Upper lobe of left lung (tissue), 6 donors: ENCODE results near the gene EXD3. TPM values are rescaled to one million over a fixed set of nuclear protein-coding genes. Genes with fewer than 3 reads are reported as not detected.
A peak's percentile ranks its signal among the peaks of the same experiment; 100 is the strongest.
"Not testable (repeated sequence)": the region's sequence is repeated elsewhere in the genome, so short reads cannot be mapped to it uniquely, and the experiment has no call there.

ENCODE experiments used
- ATAC-seq, 2 donors: fragments of 200-7000 bp; cut with Tn5 transposase; one replicate each; pipeline ENCODE4 v1.9.1; 2022; ENCODE audit warnings: mild to moderate bottlenecking in 2 of 2, moderate library complexity in 2 of 2; ENCODE audit not compliant: low FRiP score in 2 of 2
- DNase-seq, 2 donors: peaks; one replicate each; pipeline ENCODE4 v3.0.0-alpha.2; 2019 to 2020
- H3K27ac ChIP-seq, 4 donors: fragments of 200-600 bp; sonication (generic); one replicate each; pipeline ENCODE4 v1.5.1; 2016 to 2019
- H3K27me3 ChIP-seq, 4 donors: fragments of 200-600 bp; sonication (generic); one replicate each; pipeline ENCODE4 v1.5.1; 2017 to 2019
- H3K36me3 ChIP-seq, 4 donors: fragments of 200-600 bp; sonication (generic); one replicate each; pipeline ENCODE4 v1.5.1; 2016 to 2019
- H3K4me1 ChIP-seq, 4 donors: fragments of 200-600 bp; sonication (generic); one replicate each; pipeline ENCODE4 v1.5.1; 2018 to 2019
- H3K4me3 ChIP-seq, 4 donors: fragments of 200-600 bp; sonication (generic); one replicate each; pipeline ENCODE4 v1.5.1; 2017 to 2019; ENCODE audit warnings: mild to moderate bottlenecking in 2 of 4, moderate library complexity in 1 of 4
- H3K9me3 ChIP-seq, 4 donors: fragments of 200-600 bp; sonication (generic); one replicate each; pipeline ENCODE4 v1.5.1; 2018 to 2019
- CTCF ChIP-seq, 6 experiments: fragments of 450-650 bp in 4 of 6; fragments of 200-600 bp in 2 of 6; sonication (generic) in 2 of 6; IDR thresholded peaks; one replicate each; pipeline ENCODE4 v1.5.1; 2016 to 2019; ENCODE audit warnings: antibody characterized with exemption in 6 of 6
- EP300 ChIP-seq, 4 donors: sonication (generic); formaldehyde crosslinking; IDR thresholded peaks; one replicate each; pipeline ENCODE4 v1.5.1; 2017; ENCODE audit warnings: antibody characterized with exemption in 4 of 4, control low read depth in 2 of 4
- POLR2A ChIP-seq, 4 donors: fragments of 450-650 bp; IDR thresholded peaks; one replicate each; pipeline ENCODE4 v1.5.1; 2016 to 2017; ENCODE audit warnings: antibody characterized with exemption in 4 of 4, mild to moderate bottlenecking in 2 of 4
- POLR2AphosphoS5 ChIP-seq, 2 donors: sonication (generic); formaldehyde crosslinking; IDR thresholded peaks; one replicate each; pipeline ENCODE4 v1.5.1; 2017; ENCODE audit warnings: antibody characterized with exemption in 2 of 2
- WGBS, 2 donors: methylation state at CpG; one replicate each; pipeline ENCODE4 v1.1.5; 2017 to 2018; 5-methylcytosine and 5-hydroxymethylcytosine counted together
- total RNA-seq, 6 donors: library from RNA; depleted of rRNA in 4 of 6; stranded (reverse); fragments of >200 nt in 4 of 6; gene quantifications; one replicate each; pipeline versions ENCODE4 v1.1.0 to v1.2.1, GENCODE V29; 2016 to 2021
- donor health status: DM: no; HTN: no; CAD: no; lungs with moderate emphysema.
- donor health status: DM: no; HTN: yes; CAD: no; lungs with severe emphysema.

The EXD3 gene
- total RNA-seq, 6 donors from 2014 or later: 12.3 to 118 (median 24.8) TPM

GRCh38 chr9:137387114-137387890, 35.7 kb downstream of the EXD3 start:
- peak in 1 of 2 donors; percentile 69 for DNase-seq
- Histone ChIP-seq H3K27ac (peak overlapping the region; percentile 79 to 87 (median 82)), H3K4me3 (peak overlapping the region in 1 of 4 donors; percentile 20), H3K36me3 (peaks cover 0 to 7% (median under 1%) of the 10 kb centered on the region in 4 donors), H3K9me3 (no peaks in the 10 kb centered on the region), H3K27me3 (no peaks in the 10 kb centered on the region), H3K4me1 (peaks cover 10 to 35% (median 34%) of the 10 kb centered on the region in 4 donors)
- WGBS, 2 donors: 56 to 72% methylated on average over 4 to 23 of the region's 34 CpGs
- ATAC-seq: no peak
- TF ChIP-seq POLR2A (IDR thresholded peaks at IDR 0.05) (peak in 1 of 4 donors; percentile 20), EP300 (IDR thresholded peaks at IDR 0.05) (peak in 1 of 4 donors; percentile 31), CTCF (IDR thresholded peaks at IDR 0.05) (no peak), POLR2AphosphoS5 (IDR thresholded peaks at IDR 0.05) (peak in 1 of 2 donors; percentile 27)

GRCh38 chr9:137386507-137387113, 36.4 kb downstream of the EXD3 start:
- H3K27me3 ChIP-seq, H3K36me3 ChIP-seq, ATAC-seq, H3K4me3 ChIP-seq, H3K9me3 ChIP-seq, DNase-seq: not testable (repeated sequence)
- peaks cover 10 to 38% (median 32%) of the 10 kb centered on the region in 4 donors for H3K4me1 ChIP-seq
- H3K27ac ChIP-seq: peak overlapping the region; percentile 79 to 87 (median 82)
- 71 to 82% methylated on average over 8 to 11 of the region's 12 CpGs for WGBS, 2 donors

GRCh38 chr9:137385061-137385655, 37.8 kb downstream of the EXD3 start:
- H3K27me3 ChIP-seq: no peaks in the 10 kb centered on the region
- DNase-seq (peak; percentile 15 to 60), ATAC-seq (no peak)
- H3K4me3 ChIP-seq: no peak overlapping the region
- WGBS, 2 donors: 92 to 94% methylated on average over 26 of the region's 26 CpGs
- TF ChIP-seq POLR2AphosphoS5 (IDR thresholded peaks at IDR 0.05) (no peak), EP300 (IDR thresholded peaks at IDR 0.05) (no peak), POLR2A (IDR thresholded peaks at IDR 0.05) (no peak), CTCF (IDR thresholded peaks at IDR 0.05) (no peak)
- peak overlapping the region in 1 of 4 donors; percentile 16 for H3K27ac ChIP-seq
- H3K4me1 ChIP-seq: peaks cover 10 to 38% (median 27%) of the 10 kb centered on the region in 4 donors
- no peaks in the 10 kb centered on the region for H3K9me3 ChIP-seq
- peaks cover 0 to 4% (median 0%) of the 10 kb centered on the region in 4 donors for H3K36me3 ChIP-seq

GRCh38 chr9:137383784-137384756, 38.9 kb downstream of the EXD3 start:
- no peaks in the 10 kb centered on the region for H3K27me3 ChIP-seq
- peaks cover 10 to 38% (median 25%) of the 10 kb centered on the region in 4 donors for H3K4me1 ChIP-seq
- no peaks in the 10 kb centered on the region for H3K9me3 ChIP-seq
- H3K4me3 ChIP-seq: no peak overlapping the region
- no peak overlapping the region for H3K27ac ChIP-seq
- TF ChIP-seq POLR2AphosphoS5 (IDR thresholded peaks at IDR 0.05) (no peak), EP300 (IDR thresholded peaks at IDR 0.05) (no peak), POLR2A (IDR thresholded peaks at IDR 0.05) (no peak), CTCF (IDR thresholded peaks at IDR 0.05) (no peak)
- DNase-seq (peak; percentile 15 to 71), ATAC-seq (no peak)
- peaks cover 0 to 4% (median 0%) of the 10 kb centered on the region in 4 donors for H3K36me3 ChIP-seq
- 90 to 93% methylated on average over 34 to 38 of the region's 39 CpGs for WGBS, 2 donors
